ENCODE measurements around the gene WDR44.

DNA sequence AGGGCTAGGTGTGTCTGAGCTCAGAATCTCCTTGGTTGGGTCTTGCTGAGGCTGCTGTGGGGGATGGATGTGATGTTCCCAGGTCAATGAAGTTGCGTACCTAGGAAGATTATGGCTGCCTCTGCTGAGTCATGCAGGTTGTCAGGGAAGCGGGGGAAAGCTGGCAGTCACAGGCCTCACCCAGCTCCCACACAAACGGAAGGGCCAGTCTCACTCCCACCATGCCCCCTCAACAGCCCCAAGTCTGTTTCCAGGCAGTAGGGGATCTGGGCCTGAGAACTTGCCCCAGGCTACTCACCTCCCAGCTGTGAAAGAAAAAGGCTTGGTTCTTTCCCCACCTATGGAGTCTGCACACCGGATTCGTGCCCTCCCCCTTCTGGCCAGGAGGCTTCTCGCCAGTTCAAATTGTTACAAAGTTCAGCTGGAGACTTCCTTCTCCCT is 72.9 kb downstream of the WDR44 start:
- TF ChIP-seq SP1 (CRISPR knock-in tag; conservative IDR thresholded peaks at IDR 0.05) (no peak), FOXJ3 (CRISPR knock-in tag; IDR thresholded peaks at IDR 0.05; ENCODE audit: borderline replicate concordance) (no peak), SMAD3 (CRISPR knock-in tag; IDR thresholded peaks at IDR 0.05; ENCODE audit: borderline replicate concordance) (no peak), EMX1 (CRISPR knock-in tag; IDR thresholded peaks at IDR 0.05) (no peak), ATF1 (CRISPR knock-in tag; IDR thresholded peaks at IDR 0.05) (no peak), ZNF423 (CRISPR knock-in tag; IDR thresholded peaks at IDR 0.05) (no peak), NR1H2 (CRISPR knock-in tag; IDR thresholded peaks at IDR 0.05) (no peak), RORB (CRISPR knock-in tag; IDR thresholded peaks at IDR 0.05) (no peak), ZNF232 (CRISPR knock-in tag; IDR thresholded peaks at IDR 0.05) (no peak)
- TF ChIP-seq, protein P1, sequence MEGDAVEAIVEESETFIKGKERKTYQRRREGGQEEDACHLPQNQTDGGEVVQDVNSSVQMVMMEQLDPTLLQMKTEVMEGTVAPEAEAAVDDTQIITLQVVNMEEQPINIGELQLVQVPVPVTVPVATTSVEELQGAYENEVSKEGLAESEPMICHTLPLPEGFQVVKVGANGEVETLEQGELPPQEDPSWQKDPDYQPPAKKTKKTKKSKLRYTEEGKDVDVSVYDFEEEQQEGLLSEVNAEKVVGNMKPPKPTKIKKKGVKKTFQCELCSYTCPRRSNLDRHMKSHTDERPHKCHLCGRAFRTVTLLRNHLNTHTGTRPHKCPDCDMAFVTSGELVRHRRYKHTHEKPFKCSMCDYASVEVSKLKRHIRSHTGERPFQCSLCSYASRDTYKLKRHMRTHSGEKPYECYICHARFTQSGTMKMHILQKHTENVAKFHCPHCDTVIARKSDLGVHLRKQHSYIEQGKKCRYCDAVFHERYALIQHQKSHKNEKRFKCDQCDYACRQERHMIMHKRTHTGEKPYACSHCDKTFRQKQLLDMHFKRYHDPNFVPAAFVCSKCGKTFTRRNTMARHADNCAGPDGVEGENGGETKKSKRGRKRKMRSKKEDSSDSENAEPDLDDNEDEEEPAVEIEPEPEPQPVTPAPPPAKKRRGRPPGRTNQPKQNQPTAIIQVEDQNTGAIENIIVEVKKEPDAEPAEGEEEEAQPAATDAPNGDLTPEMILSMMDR (IDR thresholded peaks at IDR 0.05): no peak
- TF ChIP-seq, protein P2, sequence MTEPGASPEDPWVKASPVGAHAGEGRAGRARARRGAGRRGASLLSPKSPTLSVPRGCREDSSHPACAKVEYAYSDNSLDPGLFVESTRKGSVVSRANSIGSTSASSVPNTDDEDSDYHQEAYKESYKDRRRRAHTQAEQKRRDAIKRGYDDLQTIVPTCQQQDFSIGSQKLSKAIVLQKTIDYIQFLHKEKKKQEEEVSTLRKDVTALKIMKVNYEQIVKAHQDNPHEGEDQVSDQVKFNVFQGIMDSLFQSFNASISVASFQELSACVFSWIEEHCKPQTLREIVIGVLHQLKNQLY (CRISPR knock-in tag; IDR thresholded peaks at IDR 0.05): no peak
- TF ChIP-seq, protein P3, sequence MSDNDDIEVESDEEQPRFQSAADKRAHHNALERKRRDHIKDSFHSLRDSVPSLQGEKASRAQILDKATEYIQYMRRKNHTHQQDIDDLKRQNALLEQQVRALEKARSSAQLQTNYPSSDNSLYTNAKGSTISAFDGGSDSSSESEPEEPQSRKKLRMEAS (CRISPR knock-in tag; IDR thresholded peaks at IDR 0.05): no peak
- TF ChIP-seq, protein P4, sequence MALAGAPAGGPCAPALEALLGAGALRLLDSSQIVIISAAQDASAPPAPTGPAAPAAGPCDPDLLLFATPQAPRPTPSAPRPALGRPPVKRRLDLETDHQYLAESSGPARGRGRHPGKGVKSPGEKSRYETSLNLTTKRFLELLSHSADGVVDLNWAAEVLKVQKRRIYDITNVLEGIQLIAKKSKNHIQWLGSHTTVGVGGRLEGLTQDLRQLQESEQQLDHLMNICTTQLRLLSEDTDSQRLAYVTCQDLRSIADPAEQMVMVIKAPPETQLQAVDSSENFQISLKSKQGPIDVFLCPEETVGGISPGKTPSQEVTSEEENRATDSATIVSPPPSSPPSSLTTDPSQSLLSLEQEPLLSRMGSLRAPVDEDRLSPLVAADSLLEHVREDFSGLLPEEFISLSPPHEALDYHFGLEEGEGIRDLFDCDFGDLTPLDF (CRISPR knock-in tag; IDR thresholded peaks at IDR 0.05): no peak
- TF ChIP-seq, protein P5, sequence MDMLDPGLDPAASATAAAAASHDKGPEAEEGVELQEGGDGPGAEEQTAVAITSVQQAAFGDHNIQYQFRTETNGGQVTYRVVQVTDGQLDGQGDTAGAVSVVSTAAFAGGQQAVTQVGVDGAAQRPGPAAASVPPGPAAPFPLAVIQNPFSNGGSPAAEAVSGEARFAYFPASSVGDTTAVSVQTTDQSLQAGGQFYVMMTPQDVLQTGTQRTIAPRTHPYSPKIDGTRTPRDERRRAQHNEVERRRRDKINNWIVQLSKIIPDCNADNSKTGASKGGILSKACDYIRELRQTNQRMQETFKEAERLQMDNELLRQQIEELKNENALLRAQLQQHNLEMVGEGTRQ (CRISPR knock-in tag; IDR thresholded peaks at IDR 0.05): no peak
